Endothelial cell of umbilical vein (primary cell): Measurements from ENCODE around the gene TBCD.

Experiments
- EZH2 ChIP-seq: IDR thresholded peaks from 2 replicates; pipeline ENCODE4 v1.6.1; 2012; ENCODE audit warnings: borderline replicate concordance, low read depth, mild to moderate bottlenecking, moderate library complexity, low read length, inconsistent platforms; ENCODE audit not compliant: severe bottlenecking
- FOS ChIP-seq: IDR thresholded peaks from 2 replicates; pipeline ENCODE4 v1.6.1; 2011; ENCODE audit warnings: mild to moderate bottlenecking, low read length, moderate library complexity, borderline replicate concordance; ENCODE audit not compliant: insufficient read depth
- POLR2A ChIP-seq: IDR thresholded peaks from 2 replicates; pipeline ENCODE4 v1.6.1; 2012; ENCODE audit warnings: low read depth, mild to moderate bottlenecking, control low read depth, low read length
- POLR2AphosphoS5 ChIP-seq: IDR thresholded peaks from 2 replicates; pipeline ENCODE4 v1.6.1; 2012; ENCODE audit warnings: low read depth, mild to moderate bottlenecking, control low read depth, low read length, moderate library complexity; ENCODE audit not compliant: insufficient read depth
- TF ChIP-seq, protein P1 (sequence below), 2 donors: IDR thresholded peaks; 1 replicate in 1 of 2; 2 replicates in 1 of 2; pipeline ENCODE4 v1.5.1; 2011; ENCODE audit warnings: low read length in 2 of 2, mild to moderate bottlenecking in 2 of 2, moderate library complexity in 2 of 2, control low read depth in 1 of 2, inconsistent platforms in 1 of 2, low read depth in 1 of 2; ENCODE audit not compliant: insufficient read depth in 1 of 2; ENCODE audit errors: extremely low read depth in 1 of 2

- TF ChIP-seq, protein P1, sequence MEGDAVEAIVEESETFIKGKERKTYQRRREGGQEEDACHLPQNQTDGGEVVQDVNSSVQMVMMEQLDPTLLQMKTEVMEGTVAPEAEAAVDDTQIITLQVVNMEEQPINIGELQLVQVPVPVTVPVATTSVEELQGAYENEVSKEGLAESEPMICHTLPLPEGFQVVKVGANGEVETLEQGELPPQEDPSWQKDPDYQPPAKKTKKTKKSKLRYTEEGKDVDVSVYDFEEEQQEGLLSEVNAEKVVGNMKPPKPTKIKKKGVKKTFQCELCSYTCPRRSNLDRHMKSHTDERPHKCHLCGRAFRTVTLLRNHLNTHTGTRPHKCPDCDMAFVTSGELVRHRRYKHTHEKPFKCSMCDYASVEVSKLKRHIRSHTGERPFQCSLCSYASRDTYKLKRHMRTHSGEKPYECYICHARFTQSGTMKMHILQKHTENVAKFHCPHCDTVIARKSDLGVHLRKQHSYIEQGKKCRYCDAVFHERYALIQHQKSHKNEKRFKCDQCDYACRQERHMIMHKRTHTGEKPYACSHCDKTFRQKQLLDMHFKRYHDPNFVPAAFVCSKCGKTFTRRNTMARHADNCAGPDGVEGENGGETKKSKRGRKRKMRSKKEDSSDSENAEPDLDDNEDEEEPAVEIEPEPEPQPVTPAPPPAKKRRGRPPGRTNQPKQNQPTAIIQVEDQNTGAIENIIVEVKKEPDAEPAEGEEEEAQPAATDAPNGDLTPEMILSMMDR (IDR thresholded peaks at IDR 0.05; ENCODE audit: extremely low read depth in 1 of 2, insufficient read depth in 1 of 2, low read depth in 1 of 2, low read length in 2 of 2) = no peak
- TF ChIP-seq EZH2 (no peak), POLR2AphosphoS5 (no peak), POLR2A (no peak), FOS (no peak)
Measured at GRCh38 chr17:82817947-82818346, 66.1 kb downstream of the TBCD start.
